Activated gamma-delta T cell (primary cell): ENCODE data around the gene SUN3.
"Not testable (repeated sequence)": the region's sequence is repeated elsewhere in the genome, so short reads cannot be mapped to it uniquely, and the experiment has no call there.

Experiments used
- DNase-seq: peaks from one replicate; lab custom pipeline; 2025; lab: John Stamatoyannopoulos, UW

Gene SUN3

GRCh38 chr7:48031111-48031510 lies 2.2 kb upstream of the SUN3 start:
- DNase-seq = no peak

- DNase-seq = no peak
Measured at GRCh38 chr7:48025624-48026023, 3.3 kb downstream of the SUN3 start.

- DNase-seq = no peak
Measured at GRCh38 chr7:48017674-48018073, 11.2 kb downstream of the SUN3 start.

- DNase-seq = no peak
Measured at GRCh38 chr7:48016641-48017040, 12.3 kb downstream of the SUN3 start.

- DNase-seq = no peak
Measured at GRCh38 chr7:48011951-48012350, 17.0 kb downstream of the SUN3 start.

- no peak for DNase-seq
Measured at GRCh38 chr7:48011323-48011722, 17.6 kb downstream of the SUN3 start.

- no peak for DNase-seq
Measured at GRCh38 chr7:48009954-48010353, 19.0 kb downstream of the SUN3 start.

GRCh38 chr7:48009257-48009656 lies 19.6 kb downstream of the SUN3 start:
- no peak for DNase-seq

- DNase-seq = no peak
Measured at GRCh38 chr7:48006866-48007265, 22.0 kb downstream of the SUN3 start.

- DNase-seq = no peak
Measured at GRCh38 chr7:48004638-48005037, 24.3 kb downstream of the SUN3 start.

- DNase-seq = no peak
Measured at GRCh38 chr7:48004032-48004431, 24.9 kb downstream of the SUN3 start.

- not testable (repeated sequence) for DNase-seq
Measured at GRCh38 chr7:48000164-48000563, 28.7 kb downstream of the SUN3 start.

- no peak for DNase-seq
Measured at GRCh38 chr7:47999413-47999812, 29.5 kb downstream of the SUN3 start.

GRCh38 chr7:47992446-47992845 lies 36.5 kb downstream of the SUN3 start:
- DNase-seq = no peak

- peak; percentile 69 for DNase-seq
Measured at GRCh38 chr7:47991741-47992311, 37.1 kb downstream of the SUN3 start.

- DNase-seq = no peak
Measured at GRCh38 chr7:47991270-47991669, 37.6 kb downstream of the SUN3 start.

- DNase-seq = no peak
Measured at GRCh38 chr7:47990592-47990991, 38.3 kb downstream of the SUN3 start.

- not testable (repeated sequence) for DNase-seq
Measured at GRCh38 chr7:47989607-47990400, 39.1 kb downstream of the SUN3 start.

GRCh38 chr7:47988496-47989386 lies 40.2 kb downstream of the SUN3 start:
- DNase-seq = no peak

- DNase-seq = no peak
Measured at GRCh38 chr7:47982610-47983009, 46.3 kb downstream of the SUN3 start.

- DNase-seq = not testable (repeated sequence)
Measured at GRCh38 chr7:47980648-47981047, 48.3 kb downstream of the SUN3 start.

- DNase-seq = no peak
Measured at GRCh38 chr7:47979832-47980181, 49.1 kb downstream of the SUN3 start.
